GM08714 (cell line): ENCODE measurements around the gene AKT1.

Experiments used
- H3K4me3 ChIP-seq: fragments of 200-500 bp; sonication (Bioruptor generic); 2 replicates; pipeline ENCODE4 v1.5.1; 2014; ENCODE audit warnings: mild to moderate bottlenecking, low read length, inconsistent platforms
- ZNF274 ChIP-seq: IDR thresholded peaks from 2 replicates; pipeline ENCODE4 v1.6.1; 2012; ENCODE audit warnings: mild to moderate bottlenecking, low read depth, low read length

AKT1 gene

DNA sequence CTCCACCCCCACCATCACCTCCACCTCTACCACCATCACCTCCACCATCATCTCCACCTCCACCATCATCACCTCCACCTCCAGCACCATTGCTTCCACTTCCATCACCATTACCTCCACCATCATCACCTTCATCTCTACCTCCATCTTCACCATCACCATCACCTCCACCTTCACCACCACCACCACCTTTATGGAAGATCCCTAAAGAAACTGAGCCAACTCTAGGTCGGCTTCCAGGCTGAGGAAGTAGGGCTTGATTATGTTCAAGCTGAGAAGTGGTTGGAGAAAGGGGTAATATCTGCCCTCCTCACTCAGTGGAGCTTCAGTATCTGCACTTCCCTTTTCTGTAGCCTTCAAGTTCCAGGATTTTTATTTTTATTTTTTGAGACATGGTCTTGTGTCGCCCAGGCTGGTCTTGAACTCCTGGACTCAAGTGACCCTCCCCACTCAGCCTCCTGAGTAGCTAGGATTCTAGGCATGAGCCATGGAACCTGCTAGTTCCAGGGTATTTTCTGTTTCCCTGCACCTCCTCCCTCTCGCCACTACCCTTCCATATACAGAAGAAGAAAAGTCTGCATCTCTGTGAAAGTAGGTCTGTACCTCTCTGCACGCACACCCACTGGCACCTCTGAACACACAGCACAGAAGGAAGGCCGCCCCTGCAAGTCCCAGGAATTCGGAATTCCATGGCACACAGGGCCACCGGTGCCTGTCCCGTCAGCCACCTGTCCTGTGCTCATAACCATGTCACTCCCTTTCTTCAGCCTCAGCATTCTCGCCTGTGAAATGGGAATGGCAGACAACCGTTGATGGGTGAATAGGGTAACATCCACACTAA is 11.3 kb upstream of the AKT1 start:
- H3K4me3 ChIP-seq: no peak overlapping the region
- TF ChIP-seq ZNF274: no peak

DNA sequence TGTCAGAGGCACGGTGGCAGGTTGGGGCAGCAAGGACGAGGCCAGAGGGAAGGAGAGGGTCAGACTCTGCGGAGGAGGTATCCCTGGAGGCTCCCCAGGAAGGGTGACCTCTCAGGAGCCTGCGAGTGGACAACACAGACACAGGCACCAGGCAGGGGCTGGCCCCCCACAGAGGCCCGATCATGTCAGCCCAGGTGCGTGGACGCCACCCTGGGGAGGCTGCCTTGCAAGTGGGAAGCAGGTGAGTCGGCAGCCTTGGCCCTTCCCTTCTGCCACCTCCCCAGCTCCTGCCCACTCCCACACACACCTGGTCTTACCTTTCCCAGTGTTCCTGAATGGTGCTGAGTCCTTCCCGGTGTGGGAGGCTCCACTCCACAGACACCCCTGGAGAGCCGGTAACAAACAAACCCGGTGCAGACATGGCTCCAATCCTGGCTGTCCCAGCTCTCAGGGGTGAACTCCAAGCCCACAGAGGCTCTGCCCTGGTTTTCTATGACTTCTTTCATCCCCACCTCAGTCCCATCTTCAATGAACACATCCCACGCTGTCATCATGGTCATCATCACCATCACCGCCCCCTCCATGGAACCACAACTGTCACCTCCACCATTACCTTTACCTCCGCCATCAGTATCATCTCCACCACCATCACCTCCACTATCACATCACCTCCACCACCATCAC is 10.5 kb upstream of the AKT1 start:
- no peak overlapping the region for H3K4me3 ChIP-seq
- TF ChIP-seq ZNF274: no peak

DNA sequence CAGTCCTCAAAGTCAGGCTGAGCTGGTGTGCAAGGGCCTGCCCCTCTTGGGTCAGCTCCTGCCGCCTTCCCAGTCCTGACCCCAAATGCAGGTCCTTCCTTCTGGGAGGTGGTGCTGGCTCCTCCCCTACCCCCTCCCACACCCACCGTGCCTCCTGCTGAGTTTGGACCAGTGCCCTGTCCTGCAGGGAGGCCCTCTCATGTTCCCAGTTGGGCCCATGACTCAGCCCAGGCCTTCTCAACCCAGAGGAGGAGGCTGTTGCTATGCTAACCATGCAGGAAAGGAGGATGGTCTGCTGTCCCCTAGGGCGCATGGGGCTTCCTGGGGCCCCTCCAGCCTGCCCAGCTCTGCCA is 9.8 kb upstream of the AKT1 start:
- no peak overlapping the region for H3K4me3 ChIP-seq
- no peak for TF ChIP-seq ZNF274

DNA sequence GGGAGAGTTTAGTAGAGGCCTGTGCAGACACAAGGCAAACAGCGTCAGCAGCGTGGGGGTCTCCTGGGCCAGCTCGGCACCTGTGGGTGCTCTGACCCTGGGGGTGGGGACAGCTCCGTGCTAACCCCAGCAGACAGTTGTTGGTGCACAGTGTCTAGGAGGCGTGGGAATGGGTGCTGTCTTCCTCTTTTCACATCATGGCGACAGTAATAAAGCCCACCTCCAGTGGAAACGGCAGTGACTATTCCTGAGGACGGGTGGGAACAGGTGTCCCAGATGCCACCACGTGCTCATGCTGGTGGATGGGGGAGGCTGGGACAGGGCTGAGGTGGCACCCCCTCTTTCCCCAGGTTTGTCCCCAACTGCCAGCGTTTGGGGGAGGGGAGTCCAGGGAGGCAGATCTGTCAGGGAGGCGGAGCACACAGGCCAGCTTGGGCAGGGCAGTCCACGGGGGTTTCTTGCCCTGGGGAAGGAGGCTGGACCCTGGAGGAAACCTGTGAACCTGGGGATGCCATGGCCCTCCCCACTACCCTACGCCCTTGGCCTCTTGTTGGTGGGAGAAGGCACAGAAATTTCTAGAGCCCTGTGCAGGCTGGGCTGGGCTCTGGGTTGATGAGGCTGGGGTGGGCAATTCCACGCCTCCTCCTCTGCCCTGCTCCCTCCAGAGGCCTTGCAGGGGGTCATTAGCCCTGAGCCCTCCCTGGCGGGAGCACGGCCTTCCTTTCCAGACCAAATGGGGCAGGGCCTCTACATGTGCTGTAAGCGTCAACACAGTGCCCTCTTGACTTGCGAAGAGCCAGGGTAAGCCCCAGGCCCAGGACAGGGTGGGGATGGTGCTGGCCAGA is 9.2 kb upstream of the AKT1 start:
- TF ChIP-seq ZNF274: no peak

DNA sequence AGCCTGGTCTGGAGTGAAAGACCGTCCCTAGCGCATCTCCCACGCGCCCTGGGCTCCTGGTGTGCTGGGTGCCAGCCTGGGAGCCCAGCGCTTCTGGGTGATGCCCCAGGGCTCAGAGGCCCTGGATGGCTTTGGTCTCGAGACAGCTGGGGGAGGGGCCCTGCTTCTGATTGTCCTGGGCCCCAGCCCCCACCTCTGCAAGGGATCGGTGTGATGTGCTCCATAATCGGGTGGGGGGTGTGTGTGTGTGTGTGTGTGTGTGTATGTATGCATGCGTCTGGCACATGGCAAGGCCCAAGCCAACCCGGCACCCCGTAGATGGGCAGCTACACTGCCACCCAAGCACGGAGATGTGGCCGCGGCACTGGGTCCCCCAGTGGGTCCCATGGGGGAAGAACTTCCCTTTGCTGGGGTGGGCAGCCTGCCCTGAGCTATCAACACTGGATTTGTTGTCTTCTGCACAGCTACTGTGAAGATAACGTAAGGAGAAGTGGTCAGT is 8.4 kb upstream of the AKT1 start:
- H3K4me3 ChIP-seq: no peak overlapping the region
- no peak for TF ChIP-seq ZNF274

More for the DNA sequence above, 9.2 kb upstream of the AKT1 start:
- no peak overlapping the region for H3K4me3 ChIP-seq

DNA sequence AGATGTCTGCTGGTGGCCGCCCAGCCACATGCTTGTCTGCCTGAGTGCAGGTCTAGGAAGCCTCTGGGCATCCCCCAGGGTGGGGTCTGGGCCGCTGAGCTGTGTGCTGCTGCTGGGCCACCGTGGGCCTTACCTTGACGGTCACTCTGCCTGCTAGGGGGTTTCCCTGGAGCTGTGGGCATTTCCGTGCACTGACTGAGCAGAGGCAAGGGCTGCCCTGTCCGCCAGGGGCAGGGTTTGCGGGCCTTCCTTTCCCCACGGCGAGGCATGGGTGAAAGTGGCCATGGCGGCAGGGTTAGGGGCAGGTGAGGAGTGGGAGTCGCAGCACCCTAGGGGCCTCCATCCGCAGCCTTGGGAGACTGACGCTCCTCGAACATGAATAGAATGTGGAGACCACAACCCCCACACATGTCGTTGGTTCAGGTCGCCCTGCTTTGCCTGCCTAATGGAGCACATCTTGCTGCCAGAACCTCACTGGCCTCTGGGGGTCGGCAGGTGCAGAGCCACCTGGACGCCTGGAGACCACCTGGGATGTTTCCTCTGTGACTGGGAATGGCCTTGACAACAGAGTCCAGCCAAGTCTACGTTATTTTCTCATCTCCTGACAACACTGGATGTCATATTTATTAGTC is 7.8 kb upstream of the AKT1 start:
- TF ChIP-seq ZNF274: no peak
- H3K4me3 ChIP-seq: no peak overlapping the region

DNA sequence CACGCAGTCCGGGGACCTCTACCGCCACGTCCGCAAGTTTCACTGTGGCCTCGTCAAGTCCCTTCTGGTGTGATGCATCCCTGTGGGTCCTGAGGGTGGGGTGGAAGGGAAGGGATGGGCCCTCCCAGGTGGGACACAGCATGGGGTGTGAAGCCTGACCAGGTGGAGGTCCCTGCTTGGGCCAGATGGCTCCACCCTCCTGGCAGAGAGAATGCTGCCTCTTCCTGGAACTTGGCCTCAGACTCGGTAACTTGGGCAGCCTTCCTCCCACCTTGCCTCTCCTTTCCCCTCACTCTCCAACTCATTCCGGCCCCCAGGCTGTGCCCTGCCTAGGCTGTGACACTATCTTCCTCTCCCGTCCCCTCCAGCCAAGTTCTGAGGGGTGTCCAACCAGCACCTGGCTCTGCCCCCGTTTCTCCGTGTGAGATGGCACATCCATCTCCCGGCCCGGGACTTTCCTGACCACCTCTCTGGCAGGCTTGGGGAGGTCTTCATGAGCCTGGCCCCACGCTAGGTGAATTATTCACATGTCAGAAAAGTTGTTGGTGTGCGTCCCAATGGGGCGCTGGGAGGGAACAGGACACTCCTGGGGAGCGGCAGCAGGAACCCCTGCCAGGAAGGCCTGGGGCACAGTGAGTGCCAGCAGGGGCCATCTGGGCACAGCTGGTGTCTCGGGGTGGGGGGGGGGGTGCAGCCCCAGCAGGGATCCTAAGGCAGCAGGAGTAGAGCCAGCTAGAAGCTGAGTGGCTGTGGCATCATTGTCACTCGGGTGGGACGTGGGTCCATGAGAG is 7.0 kb upstream of the AKT1 start:
- no peak overlapping the region for H3K4me3 ChIP-seq
- no peak for TF ChIP-seq ZNF274

DNA sequence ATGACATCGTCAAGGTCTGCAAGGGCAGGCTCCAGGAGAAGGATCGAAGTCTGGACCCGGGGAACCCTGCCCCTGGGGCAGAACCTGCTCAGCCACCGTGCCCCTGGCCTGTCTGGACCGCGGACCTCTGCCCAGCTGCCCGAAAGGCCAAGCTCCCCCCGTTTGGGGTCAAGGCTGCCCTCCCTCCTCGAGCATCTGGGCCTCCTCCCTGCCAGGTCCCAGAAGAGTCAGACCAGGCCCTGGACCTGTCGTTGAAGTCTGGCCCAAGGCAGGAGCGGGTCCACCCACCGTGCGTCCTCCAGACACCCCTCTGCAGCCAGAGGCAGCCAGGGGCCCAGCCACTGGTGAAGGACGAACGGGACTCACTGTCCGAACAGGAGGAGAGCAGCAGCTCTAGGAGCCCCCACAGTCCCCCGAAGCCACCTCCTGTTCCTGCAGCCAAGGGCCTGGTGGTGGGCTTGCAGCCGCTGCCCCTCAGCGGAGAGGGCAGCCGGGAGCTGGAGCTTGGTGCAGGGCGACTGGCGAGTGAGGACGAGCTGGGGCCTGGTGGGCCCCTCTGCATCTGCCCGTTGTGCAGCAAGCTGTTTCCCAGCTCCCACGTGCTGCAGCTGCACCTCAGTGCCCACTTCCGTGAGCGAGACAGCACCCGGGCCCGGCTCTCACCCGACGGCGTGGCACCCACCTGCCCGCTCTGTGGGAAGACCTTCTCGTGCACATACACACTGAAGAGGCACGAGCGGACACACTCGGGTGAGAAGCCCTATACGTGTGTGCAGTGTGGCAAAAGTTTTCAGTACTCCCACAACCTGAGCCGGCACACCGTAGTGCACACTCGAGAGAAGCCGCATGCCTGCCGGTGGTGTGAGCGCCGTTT is 6.2 kb upstream of the AKT1 start:
- H3K4me3 ChIP-seq: peak overlapping the region; percentile 71; the same call in 1 of the 2 replicates
- TF ChIP-seq ZNF274: no peak

DNA sequence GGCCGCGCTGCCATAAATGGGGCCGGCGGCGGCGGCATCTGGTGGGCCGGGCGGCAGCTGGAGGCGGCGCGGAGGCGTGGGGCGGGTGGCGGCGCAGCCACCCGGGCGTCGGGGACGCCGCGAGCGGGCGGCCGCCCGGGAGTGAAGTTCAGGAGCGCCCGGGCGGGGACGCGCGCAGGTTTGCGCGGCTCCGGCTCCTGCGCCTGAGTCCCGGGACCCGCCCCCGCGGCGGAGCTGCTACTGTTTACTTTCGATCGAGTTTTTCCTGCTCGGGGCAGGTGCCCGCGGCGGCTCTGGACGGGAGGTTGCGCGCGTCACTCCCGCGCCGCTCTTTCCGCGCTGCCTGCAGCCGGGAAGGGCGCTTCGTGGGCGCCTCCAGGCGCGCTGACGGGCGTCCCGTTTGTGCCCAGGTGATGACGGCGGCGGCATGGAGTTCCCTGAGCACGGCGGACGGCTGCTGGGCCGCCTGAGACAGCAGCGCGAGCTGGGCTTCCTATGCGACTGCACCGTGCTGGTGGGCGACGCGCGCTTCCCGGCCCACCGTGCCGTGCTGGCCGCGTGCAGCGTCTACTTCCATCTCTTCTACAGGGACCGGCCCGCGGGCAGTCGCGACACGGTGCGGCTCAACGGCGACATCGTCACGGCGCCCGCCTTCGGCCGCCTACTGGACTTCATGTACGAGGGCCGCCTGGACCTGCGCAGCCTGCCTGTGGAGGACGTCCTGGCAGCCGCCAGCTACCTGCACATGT is 5.4 kb upstream of the AKT1 start, which contains the start of gene ZBTB42:
Gene ZBTB42 (plus strand): TSS at position 331 of the 749 bp plus-strand sequence. CDS start 97 bp downstream, at position 428.
- peak within 1 kb of the TSS; percentile 71; the same call in 1 of the 2 replicates for H3K4me3 ChIP-seq
- TF ChIP-seq ZNF274: no peak

DNA sequence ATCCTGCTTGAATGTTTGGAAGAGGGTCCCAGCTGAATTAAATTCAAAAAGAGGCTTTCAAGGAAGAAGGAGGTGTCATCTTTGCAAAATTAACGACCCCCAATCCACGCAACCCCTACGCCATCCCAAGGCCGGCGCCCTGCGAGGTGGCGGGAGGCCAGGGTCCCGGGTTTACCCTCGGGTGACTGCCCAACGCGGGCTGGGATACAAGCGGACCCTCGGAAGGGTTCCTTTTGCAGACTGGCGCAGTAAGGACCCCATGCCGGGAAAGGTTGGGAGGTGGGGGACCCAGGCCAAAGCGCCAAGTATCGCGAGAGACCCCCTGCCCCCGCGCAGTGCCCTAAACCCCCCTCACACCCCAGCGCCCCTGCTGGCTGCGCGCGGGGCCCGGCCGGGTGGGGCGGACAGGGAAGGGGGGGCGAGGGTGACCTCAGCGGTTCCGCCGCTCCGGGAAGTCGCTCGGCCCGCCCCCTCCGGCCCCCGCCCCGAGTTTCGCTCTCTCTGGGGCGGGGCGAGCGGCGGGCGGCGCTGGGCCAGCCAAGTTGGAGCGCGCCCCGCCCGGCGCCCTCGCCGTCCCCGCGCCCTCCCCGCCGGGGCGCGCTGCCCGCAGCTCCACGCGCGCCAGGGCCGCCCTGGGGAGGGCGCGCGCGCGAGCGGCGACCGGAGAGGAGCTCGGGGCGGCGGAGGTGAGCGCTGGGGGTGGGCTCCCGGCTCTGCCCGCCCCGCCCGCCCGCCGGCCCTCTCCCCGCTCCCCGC is 4.6 kb upstream of the AKT1 start:
- H3K4me3 ChIP-seq: peak overlapping the region; percentile 71; the same call in 1 of the 2 replicates
- TF ChIP-seq ZNF274: no peak
